HepG2 (cell line): ENCODE data around the gene CMTM2. TPM values are rescaled to one million over a fixed set of nuclear protein-coding genes. Genes with fewer than 3 reads are reported as not detected.

ENCODE experiments used
- MZF1 ChIP-seq: sonication (generic); formaldehyde crosslinking; IDR thresholded peaks from 2 replicates; pipeline ENCODE4 v1.8.1; 2023; ENCODE audit warnings: mild to moderate bottlenecking, missing genetic modification reagents, borderline replicate concordance
- NFKBIZ ChIP-seq: IDR thresholded peaks from 2 replicates; pipeline ENCODE4 v1.6.1; 2018; ENCODE audit warnings: missing genetic modification reagents, missing compliant biosample characterization
- NR2F1 ChIP-seq, 2 experiments: fragments of 450-650 bp in 1 of 2; formaldehyde crosslinking in 1 of 2; IDR thresholded peaks; 2 replicates each; pipeline versions ENCODE4 v1.5.0 to v1.6.1; 2016 to 2020; ENCODE audit warnings: mild to moderate bottlenecking in 1 of 2, missing compliant biosample characterization in 1 of 2, missing genetic modification reagents in 1 of 2, moderate library complexity in 1 of 2
- PCBP1 ChIP-seq: fragments of 200-400 bp; formaldehyde crosslinking; IDR thresholded peaks from 2 replicates; pipeline ENCODE4 v1.6.1; 2017; ENCODE audit warnings: mild to moderate bottlenecking, low read depth, low read length, borderline replicate concordance
- POLR2A ChIP-seq, 2 experiments: IDR thresholded peaks; 2 replicates each; pipeline ENCODE4 v1.6.1; 2011; ENCODE audit warnings: low read depth in 2 of 2, low read length in 2 of 2, mild to moderate bottlenecking in 1 of 2, moderate library complexity in 1 of 2; ENCODE audit not compliant: insufficient read depth in 1 of 2
- SNAI1 ChIP-seq: sonication (generic); formaldehyde crosslinking; IDR thresholded peaks from 2 replicates; pipeline ENCODE4 v1.5.0; 2020; ENCODE audit warnings: mild to moderate bottlenecking, missing genetic modification reagents, borderline replicate concordance
- ZFP36L1 ChIP-seq: sonication (generic); formaldehyde crosslinking; IDR thresholded peaks from 2 replicates; pipeline ENCODE4 v1.8.0; 2022; ENCODE audit warnings: mild to moderate bottlenecking, missing genetic modification reagents, moderate library complexity
- ZFP36L2 ChIP-seq: sonication (generic); formaldehyde crosslinking; IDR thresholded peaks from 2 replicates; pipeline ENCODE4 v1.4.0; 2020; ENCODE audit warnings: missing genetic modification reagents
- ZNF331 ChIP-seq: sonication (generic); formaldehyde crosslinking; IDR thresholded peaks from 2 replicates; pipeline ENCODE4 v1.4.0; 2020; ENCODE audit warnings: missing genetic modification reagents
- ZNF574 ChIP-seq: sonication (generic); formaldehyde crosslinking; IDR thresholded peaks from 2 replicates; pipeline ENCODE4 v1.4.0; 2020; ENCODE audit warnings: missing genetic modification reagents
- ZNF740 ChIP-seq: sonication (generic); formaldehyde crosslinking; IDR thresholded peaks from 2 replicates; pipeline ENCODE4 v1.4.0; 2020; ENCODE audit warnings: missing genetic modification reagents
- ZNF792 ChIP-seq: IDR thresholded peaks from 2 replicates; pipeline ENCODE4 v1.6.1; 2016
- polyA plus RNA-seq, 8 experiments: library from polyadenylated mRNA; depleted of rRNA in 3 of 8; stranded (reverse) in 7 of 8; unstranded in 1 of 8; fragments of >200 nt; fragmentation: Illumina TruSeq in 4 of 8; extraction: Trizol in 4 of 8; gene quantifications; 2 replicates each; pipeline versions ENCODE4 v1.2.1 to v1.2.3, GENCODE V29; 2011 to 2016; ENCODE audit warnings: low read depth in 4 of 8, missing spikeins in 1 of 8, mixed read lengths in 1 of 8; ENCODE audit not compliant: insufficient read depth in 1 of 8
- total RNA-seq, 5 experiments: library from RNA; depleted of rRNA; stranded (reverse); fragments of >200 nt; fragmentation: Illumina TruSeq; extraction: Trizol; gene quantifications; 2 replicates each; pipeline ENCODE4 v1.2.3, GENCODE V29; 2016; ENCODE audit warnings: low read depth in 1 of 5
- TF ChIP-seq, protein P1 (sequence below): sonication (generic); formaldehyde crosslinking; IDR thresholded peaks from 2 replicates; pipeline ENCODE4 v1.4.0; 2020; ENCODE audit warnings: missing genetic modification reagents, borderline replicate concordance
- TF ChIP-seq, protein P2 (sequence below): sonication (generic); formaldehyde crosslinking; conservative IDR thresholded peaks from 2 replicates; pipeline ENCODE4 v1.4.0; 2020; ENCODE audit warnings: mild to moderate bottlenecking, missing genetic modification reagents, moderate library complexity
- TF ChIP-seq, protein P3 (sequence below): sonication (generic); formaldehyde crosslinking; conservative IDR thresholded peaks from 2 replicates; pipeline ENCODE4 v1.4.0; 2020; ENCODE audit warnings: missing genetic modification reagents

Gene CMTM2
- total and polyA plus RNA-seq, 2 of the 13 experiments (the other 11 are each of a cell fraction or from before 2014, with no cell fraction given): not detected

DNA sequence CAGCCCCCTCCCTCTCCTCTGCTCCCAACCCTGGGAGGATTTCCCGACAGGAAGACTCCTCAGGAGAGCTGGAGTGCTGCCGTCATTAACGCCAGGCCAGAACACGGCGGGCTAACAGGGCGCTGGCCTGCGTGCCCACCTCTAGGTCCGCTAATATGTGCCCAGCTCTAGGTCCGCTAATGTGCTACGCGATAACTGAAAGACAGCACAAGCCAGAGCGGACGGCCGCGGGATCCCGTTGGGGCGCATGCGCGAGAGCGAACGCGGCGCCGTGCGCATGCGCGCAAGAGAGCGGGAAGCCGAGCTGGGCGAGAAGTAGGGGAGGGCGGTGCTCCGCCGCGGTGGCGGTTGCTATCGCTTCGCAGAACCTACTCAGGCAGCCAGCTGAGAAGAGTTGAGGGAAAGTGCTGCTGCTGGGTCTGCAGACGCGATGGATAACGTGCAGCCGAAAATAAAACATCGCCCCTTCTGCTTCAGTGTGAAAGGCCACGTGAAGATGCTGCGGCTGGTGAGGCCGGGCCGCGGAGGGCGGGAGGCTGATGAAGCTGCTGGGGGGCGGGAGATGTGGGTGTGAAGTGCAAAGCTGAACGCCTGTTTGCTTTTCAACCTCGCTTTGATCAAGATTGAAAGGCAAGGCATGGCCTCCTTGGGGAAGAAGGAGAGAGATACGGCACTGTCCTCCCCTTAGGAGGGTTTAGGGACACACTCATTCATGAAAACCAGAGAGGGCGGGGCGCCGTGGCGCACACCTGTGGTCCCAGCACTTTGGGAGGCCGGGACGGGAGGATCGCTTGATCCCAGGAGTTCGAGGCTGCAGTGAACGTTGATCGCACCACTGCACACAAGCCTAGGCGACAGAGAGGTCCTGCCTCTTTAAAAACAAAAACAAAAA, 26.7 kb upstream of the CMTM2 start, which contains the start of gene CKLF (continued):
- TF ChIP-seq, protein P1, sequence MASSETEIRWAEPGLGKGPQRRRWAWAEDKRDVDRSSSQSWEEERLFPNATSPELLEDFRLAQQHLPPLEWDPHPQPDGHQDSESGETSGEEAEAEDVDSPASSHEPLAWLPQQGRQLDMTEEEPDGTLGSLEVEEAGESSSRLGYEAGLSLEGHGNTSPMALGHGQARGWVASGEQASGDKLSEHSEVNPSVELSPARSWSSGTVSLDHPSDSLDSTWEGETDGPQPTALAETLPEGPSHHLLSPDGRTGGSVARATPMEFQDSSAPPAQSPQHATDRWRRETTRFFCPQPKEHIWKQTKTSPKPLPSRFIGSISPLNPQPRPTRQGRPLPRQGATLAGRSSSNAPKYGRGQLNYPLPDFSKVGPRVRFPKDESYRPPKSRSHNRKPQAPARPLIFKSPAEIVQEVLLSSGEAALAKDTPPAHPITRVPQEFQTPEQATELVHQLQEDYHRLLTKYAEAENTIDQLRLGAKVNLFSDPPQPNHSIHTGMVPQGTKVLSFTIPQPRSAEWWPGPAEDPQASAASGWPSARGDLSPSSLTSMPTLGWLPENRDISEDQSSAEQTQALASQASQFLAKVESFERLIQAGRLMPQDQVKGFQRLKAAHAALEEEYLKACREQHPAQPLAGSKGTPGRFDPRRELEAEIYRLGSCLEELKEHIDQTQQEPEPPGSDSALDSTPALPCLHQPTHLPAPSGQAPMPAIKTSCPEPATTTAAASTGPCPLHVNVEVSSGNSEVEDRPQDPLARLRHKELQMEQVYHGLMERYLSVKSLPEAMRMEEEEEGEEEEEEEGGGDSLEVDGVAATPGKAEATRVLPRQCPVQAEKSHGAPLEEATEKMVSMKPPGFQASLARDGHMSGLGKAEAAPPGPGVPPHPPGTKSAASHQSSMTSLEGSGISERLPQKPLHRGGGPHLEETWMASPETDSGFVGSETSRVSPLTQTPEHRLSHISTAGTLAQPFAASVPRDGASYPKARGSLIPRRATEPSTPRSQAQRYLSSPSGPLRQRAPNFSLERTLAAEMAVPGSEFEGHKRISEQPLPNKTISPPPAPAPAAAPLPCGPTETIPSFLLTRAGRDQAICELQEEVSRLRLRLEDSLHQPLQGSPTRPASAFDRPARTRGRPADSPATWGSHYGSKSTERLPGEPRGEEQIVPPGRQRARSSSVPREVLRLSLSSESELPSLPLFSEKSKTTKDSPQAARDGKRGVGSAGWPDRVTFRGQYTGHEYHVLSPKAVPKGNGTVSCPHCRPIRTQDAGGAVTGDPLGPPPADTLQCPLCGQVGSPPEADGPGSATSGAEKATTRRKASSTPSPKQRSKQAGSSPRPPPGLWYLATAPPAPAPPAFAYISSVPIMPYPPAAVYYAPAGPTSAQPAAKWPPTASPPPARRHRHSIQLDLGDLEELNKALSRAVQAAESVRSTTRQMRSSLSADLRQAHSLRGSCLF (CRISPR knock-in tag): peak; percentile 98
- peak; percentile 87 to 97 for TF ChIP-seq POLR2A (IDR thresholded peaks at IDR 0.05; ENCODE audit: insufficient read depth in 1 of 2, low read depth in 2 of 2, low read length in 2 of 2)
- TF ChIP-seq, protein P2, sequence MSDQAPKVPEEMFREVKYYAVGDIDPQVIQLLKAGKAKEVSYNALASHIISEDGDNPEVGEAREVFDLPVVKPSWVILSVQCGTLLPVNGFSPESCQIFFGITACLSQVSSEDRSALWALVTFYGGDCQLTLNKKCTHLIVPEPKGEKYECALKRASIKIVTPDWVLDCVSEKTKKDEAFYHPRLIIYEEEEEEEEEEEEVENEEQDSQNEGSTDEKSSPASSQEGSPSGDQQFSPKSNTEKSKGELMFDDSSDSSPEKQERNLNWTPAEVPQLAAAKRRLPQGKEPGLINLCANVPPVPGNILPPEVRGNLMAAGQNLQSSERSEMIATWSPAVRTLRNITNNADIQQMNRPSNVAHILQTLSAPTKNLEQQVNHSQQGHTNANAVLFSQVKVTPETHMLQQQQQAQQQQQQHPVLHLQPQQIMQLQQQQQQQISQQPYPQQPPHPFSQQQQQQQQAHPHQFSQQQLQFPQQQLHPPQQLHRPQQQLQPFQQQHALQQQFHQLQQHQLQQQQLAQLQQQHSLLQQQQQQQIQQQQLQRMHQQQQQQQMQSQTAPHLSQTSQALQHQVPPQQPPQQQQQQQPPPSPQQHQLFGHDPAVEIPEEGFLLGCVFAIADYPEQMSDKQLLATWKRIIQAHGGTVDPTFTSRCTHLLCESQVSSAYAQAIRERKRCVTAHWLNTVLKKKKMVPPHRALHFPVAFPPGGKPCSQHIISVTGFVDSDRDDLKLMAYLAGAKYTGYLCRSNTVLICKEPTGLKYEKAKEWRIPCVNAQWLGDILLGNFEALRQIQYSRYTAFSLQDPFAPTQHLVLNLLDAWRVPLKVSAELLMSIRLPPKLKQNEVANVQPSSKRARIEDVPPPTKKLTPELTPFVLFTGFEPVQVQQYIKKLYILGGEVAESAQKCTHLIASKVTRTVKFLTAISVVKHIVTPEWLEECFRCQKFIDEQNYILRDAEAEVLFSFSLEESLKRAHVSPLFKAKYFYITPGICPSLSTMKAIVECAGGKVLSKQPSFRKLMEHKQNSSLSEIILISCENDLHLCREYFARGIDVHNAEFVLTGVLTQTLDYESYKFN: peak; percentile 54
- TF ChIP-seq, protein P3, sequence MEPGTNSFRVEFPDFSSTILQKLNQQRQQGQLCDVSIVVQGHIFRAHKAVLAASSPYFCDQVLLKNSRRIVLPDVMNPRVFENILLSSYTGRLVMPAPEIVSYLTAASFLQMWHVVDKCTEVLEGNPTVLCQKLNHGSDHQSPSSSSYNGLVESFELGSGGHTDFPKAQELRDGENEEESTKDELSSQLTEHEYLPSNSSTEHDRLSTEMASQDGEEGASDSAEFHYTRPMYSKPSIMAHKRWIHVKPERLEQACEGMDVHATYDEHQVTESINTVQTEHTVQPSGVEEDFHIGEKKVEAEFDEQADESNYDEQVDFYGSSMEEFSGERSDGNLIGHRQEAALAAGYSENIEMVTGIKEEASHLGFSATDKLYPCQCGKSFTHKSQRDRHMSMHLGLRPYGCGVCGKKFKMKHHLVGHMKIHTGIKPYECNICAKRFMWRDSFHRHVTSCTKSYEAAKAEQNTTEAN (CRISPR knock-in tag): peak; percentile 97
- TF ChIP-seq ZNF792 (CRISPR knock-in tag): peak; percentile 99
- peak; percentile 88 for TF ChIP-seq ZNF740
- TF ChIP-seq NFKBIZ (CRISPR knock-in tag): peak; percentile 93
- peak; percentile 99 for TF ChIP-seq SNAI1 (CRISPR knock-in tag)
- TF ChIP-seq NR2F1 (CRISPR knock-in tag; IDR thresholded peaks at IDR 0.05): 0 out of 4 replicates have a peak, but pooled peaks of 1 of the 2 experiments have one; percentile 29
- TF ChIP-seq ZFP36L1: peak; percentile 48
- no peak; the same call in none of the 2 replicates for TF ChIP-seq ZFP36L2 (CRISPR knock-in tag)
- peak; percentile 93 for TF ChIP-seq ZNF331 (CRISPR knock-in tag)
- no peak; the same call in 1 of the 2 replicates for TF ChIP-seq PCBP1
- TF ChIP-seq ZNF574 (CRISPR knock-in tag): peak; percentile 93
- peak; percentile 95; the same call in 1 of the 2 replicates for TF ChIP-seq MZF1 (CRISPR knock-in tag)
